Activated CD4-positive, alpha-beta T cell treated with anti-CD3 and anti-CD28 coated beads, Interleukin-2, amount 10 ng/mL, durations not matched to agents 24 days and 14 days (primary cell): ENCODE measurements around the gene CCDC78. TPM values are rescaled to one million over a fixed set of nuclear protein-coding genes. Genes with fewer than 3 reads are reported as not detected.
A peak's percentile ranks its signal among the peaks of the same experiment; 100 is the strongest.

ENCODE experiments used
- DNase-seq: peaks from one replicate; pipeline ENCODE4 v3.0.0; 2022
- H3K27ac Mint-ChIP-seq: one replicate; pipeline ENCODE4 v1.8.0; 2022; ENCODE audit warnings: mild to moderate bottlenecking, mixed read lengths
- H3K27me3 Mint-ChIP-seq: one replicate; pipeline ENCODE4 v1.8.0; 2022; ENCODE audit warnings: mixed read lengths
- H3K36me3 Mint-ChIP-seq: one replicate; pipeline ENCODE4 v1.8.0; 2022; ENCODE audit warnings: low read depth, mild to moderate bottlenecking, mixed read lengths
- H3K4me1 Mint-ChIP-seq: one replicate; pipeline ENCODE4 v1.8.0; 2021; ENCODE audit warnings: mixed read lengths
- H3K4me3 Mint-ChIP-seq: one replicate; pipeline ENCODE4 v1.8.0; 2022; ENCODE audit warnings: mild to moderate bottlenecking, moderate library complexity, mixed read lengths
- H3K9me3 Mint-ChIP-seq: one replicate; pipeline ENCODE4 v1.8.0; 2021; ENCODE audit warnings: mixed read lengths
- intact Hi-C: fragments of 100-400 bp; cut with micrococcal nuclease; formaldehyde crosslinking; loops from one replicate; pipeline ENCODE4 v1.15.1; 2023
- total RNA-seq: library from RNA; stranded (reverse); gene quantifications from 2 replicates; pipeline ENCODE4 v1.2.3, GENCODE V29; 2022

The CCDC78 gene
- 6.9 and 8.0 TPM in 2 replicates for total RNA-seq

DNA sequence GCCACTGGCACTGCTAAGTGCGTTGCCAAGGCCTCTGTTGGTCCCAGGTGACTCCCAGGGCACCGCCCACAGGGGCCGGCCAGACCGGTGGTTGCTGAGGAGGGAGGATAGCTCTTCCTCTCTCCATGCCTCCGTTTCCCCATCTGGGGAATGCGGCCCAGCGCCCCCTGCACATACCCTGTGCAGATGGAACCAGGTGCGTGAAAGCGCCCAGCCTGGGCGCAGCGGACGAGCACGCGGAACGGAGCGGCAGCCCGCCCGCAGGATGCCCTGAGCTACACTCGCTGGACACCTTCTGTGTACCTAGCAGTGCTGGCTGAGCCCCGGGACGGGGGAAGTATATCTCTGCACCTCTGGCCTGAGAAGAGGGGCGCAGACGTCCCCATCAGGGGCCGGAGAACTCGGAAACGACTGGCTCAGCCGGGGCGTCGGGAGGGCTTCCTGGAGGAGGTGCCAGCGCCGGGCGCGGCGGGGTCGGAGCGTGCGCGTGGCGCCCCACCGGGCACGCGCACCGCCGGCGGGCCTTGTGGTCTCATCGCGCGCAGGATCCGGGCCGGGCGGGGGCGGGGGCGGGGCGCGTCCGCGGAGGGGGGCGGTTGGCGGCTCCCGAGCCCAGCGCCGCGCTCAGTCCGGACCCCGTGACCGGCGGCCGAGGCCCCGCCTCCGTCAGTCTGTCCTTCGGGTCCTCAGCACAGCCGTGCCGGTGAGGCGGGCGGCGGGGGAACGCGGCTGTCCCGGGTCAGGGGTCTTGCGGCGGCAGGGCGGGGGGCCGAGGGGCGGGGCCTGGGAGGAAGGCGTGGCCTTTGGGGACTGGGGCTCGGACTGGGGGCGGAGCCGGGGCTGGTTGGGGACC lies at the start of gene CCDC78, which contains the start of gene HAGHL:
CCDC78 (minus strand) TSS at position 6 of the 853 bp plus-strand sequence. CDS start 76 bp downstream, outside the sequence.
HAGHL (plus strand) TSS at position 669 of the 853 bp plus-strand sequence. CDS start 404 bp downstream, outside the sequence.
- Mint-ChIP-seq H3K4me1 (no peaks in the 10 kb centered on the region), H3K27ac (peak within 1 kb of the TSS; percentile 48), H3K9me3 (no peaks in the 10 kb centered on the region), H3K4me3 (peak within 1 kb of the TSS; percentile 75), H3K27me3 (peaks cover 3% of the 10 kb centered on the region), H3K36me3 (no peaks in the 10 kb centered on the region)
- peak; percentile 87 for DNase-seq
- intact Hi-C loops, result loop anchor here (5.0 kb wide), 1 partner anchor 44 kb away; the partner anchor contains the start of genes JMJD8 and STUB1

DNA sequence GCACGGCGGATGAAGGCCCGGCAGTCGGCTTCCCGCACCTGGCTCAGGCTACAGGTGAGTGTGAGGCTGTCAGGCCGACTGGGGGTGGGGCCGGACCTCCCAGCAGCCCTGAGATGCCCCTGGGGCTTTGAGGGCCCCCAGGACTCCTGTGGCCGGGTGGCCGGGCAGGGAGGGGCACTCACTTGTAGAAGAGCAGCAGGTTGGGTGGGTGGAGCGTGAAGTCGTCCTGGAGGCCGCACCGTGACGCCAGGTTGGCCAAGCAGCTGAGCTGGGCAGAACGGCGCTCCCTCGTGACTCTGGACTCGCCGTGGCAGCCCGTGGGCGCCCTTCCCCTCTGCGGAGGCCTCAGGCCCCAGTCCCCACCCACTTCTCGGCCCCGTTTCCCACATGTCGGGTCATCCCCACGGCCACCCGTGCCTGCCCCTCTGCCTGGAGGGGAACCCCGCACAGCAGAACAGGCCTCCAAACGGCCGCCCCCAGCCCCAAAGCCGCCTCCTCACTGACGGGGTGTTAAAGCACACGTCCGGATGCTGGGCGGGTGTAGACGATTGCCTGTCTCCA lies 49.1 kb upstream of the CCDC78 start:
- intact Hi-C loops, result no loop called here
- peaks cover 2% of the 10 kb centered on the region for H3K27me3 Mint-ChIP-seq
- no peak overlapping the region for H3K27ac Mint-ChIP-seq
- no peak for DNase-seq
- H3K9me3 Mint-ChIP-seq, result no peaks in the 10 kb centered on the region
- H3K36me3 Mint-ChIP-seq, result no peaks in the 10 kb centered on the region
- H3K4me3 Mint-ChIP-seq, result no peak overlapping the region
- H3K4me1 Mint-ChIP-seq, result no peaks in the 10 kb centered on the region

GRCh38 chr16:774086-775001 lies 48.1 kb upstream of the CCDC78 start:
- Mint-ChIP-seq H3K4me3 (no peak overlapping the region), H3K9me3 (no peaks in the 10 kb centered on the region), H3K27ac (no peak overlapping the region), H3K36me3 (no peaks in the 10 kb centered on the region), H3K27me3 (peaks cover 2% of the 10 kb centered on the region), H3K4me1 (no peaks in the 10 kb centered on the region)
- intact Hi-C loops, result no loop called here
- no peak for DNase-seq

DNA sequence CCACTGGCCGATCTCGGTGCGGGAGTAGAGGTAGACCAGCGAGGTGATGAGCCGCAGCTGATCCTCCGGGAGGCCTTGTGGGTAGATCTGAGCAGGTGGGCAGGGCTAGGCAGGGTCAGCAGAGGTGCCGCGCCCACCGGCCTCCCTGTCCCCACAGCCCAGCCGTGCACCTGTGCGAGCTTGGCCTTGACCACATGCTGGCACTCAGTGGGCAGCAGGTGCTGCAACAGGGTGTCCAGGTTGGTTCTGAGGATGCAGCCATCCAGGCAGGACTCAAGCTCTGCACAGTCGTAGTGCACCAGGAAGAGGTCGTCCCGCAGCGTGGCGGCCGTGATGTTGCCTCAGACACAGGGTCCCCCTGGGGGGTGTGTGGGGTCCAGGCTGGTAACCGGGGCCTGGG lies 46.7 kb upstream of the CCDC78 start:
- Mint-ChIP-seq H3K36me3 (no peaks in the 10 kb centered on the region), H3K4me3 (no peak overlapping the region), H3K27me3 (peaks cover 2% of the 10 kb centered on the region), H3K9me3 (no peaks in the 10 kb centered on the region), H3K27ac (no peak overlapping the region), H3K4me1 (no peaks in the 10 kb centered on the region)
- intact Hi-C loops, result no loop called here
- no peak for DNase-seq

- H3K4me1 Mint-ChIP-seq, result no peaks in the 10 kb centered on the region
- intact Hi-C loops, result no loop called here
These were observed 44.2 kb upstream of the CCDC78 start for GRCh38 chr16:770411-770810.

DNA sequence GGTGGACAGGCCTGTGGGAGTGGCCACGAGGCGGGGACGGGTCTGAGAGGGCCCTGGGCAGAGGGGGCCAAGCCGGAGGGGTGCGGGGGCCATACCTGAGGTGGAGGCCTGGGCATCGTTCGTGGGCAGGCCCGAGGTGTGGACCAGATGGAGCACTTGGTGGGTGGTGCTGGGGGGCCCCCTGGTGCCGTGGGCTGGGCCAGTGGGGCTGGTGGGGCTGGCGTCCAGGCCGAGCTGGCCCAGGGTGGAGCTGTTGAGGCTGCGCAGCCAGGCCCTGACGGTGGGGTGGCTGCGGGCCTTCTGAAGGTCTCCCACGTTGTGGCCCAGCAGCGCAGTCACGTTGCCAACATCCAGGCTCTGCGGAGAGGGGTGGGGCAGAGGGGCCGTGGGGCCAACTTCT lies 43.7 kb upstream of the CCDC78 start:
- no peaks in the 10 kb centered on the region for H3K36me3 Mint-ChIP-seq
- DNase-seq, result no peak
- H3K27ac Mint-ChIP-seq, result no peak overlapping the region
- H3K27me3 Mint-ChIP-seq, result no peaks in the 10 kb centered on the region
- no peaks in the 10 kb centered on the region for H3K9me3 Mint-ChIP-seq
- H3K4me1 Mint-ChIP-seq, result no peaks in the 10 kb centered on the region
- no peak overlapping the region for H3K4me3 Mint-ChIP-seq
- intact Hi-C loops, result no loop called here

More at GRCh38 chr16:770411-770810, 44.2 kb upstream of the CCDC78 start:
- Mint-ChIP-seq H3K27me3 (no peaks in the 10 kb centered on the region), H3K36me3 (no peaks in the 10 kb centered on the region), H3K9me3 (no peaks in the 10 kb centered on the region), H3K4me3 (no peak overlapping the region), H3K27ac (no peak overlapping the region)
- DNase-seq, result no peak

- H3K4me1 Mint-ChIP-seq, result no peaks in the 10 kb centered on the region
- no peak overlapping the region for H3K4me3 Mint-ChIP-seq
- H3K27me3 Mint-ChIP-seq, result no peaks in the 10 kb centered on the region
- H3K27ac Mint-ChIP-seq, result no peak overlapping the region
- H3K9me3 Mint-ChIP-seq, result no peaks in the 10 kb centered on the region
- no peaks in the 10 kb centered on the region for H3K36me3 Mint-ChIP-seq
- no peak for DNase-seq
- intact Hi-C loops, result no loop called here
These were observed 43.0 kb upstream of the CCDC78 start for GRCh38 chr16:769184-769784.

GRCh38 chr16:768428-768827 lies 42.2 kb upstream of the CCDC78 start:
- no peak overlapping the region for H3K27ac Mint-ChIP-seq
- no peaks in the 10 kb centered on the region for H3K4me1 Mint-ChIP-seq
- no peaks in the 10 kb centered on the region for H3K9me3 Mint-ChIP-seq
- no peak overlapping the region for H3K4me3 Mint-ChIP-seq
- H3K36me3 Mint-ChIP-seq, result no peaks in the 10 kb centered on the region
- no peak for DNase-seq
- H3K27me3 Mint-ChIP-seq, result no peaks in the 10 kb centered on the region
- intact Hi-C loops, result no loop called here

DNA sequence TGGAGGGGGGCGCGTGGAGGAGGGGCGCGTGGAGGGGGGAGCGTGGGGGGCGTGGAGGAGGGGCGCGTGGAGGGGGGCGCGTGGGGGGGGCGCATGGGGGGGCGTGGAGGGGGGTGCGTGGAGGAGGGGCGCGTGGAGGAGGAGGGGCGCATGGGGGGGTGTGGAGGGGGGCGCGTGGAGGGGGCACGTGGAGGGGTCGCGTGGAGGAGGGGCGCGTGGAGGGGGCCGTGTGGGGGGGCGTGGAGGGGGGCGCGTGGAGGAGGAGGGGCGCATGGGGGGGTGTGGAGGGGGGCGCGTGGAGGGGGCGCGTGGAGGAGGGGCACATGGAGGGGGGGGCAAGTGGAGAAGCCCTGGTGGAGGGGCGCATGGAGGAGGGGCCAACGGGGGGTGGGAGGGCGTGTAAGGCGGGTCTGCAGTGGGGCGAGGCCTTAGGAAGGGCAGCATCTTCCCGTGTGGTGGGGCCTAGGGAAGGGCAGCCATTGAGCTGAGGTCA lies 41.5 kb upstream of the CCDC78 start:
- H3K27me3 Mint-ChIP-seq, result no peaks in the 10 kb centered on the region
- H3K27ac Mint-ChIP-seq, result no peak overlapping the region
- H3K4me1 Mint-ChIP-seq, result no peaks in the 10 kb centered on the region
- H3K4me3 Mint-ChIP-seq, result no peak overlapping the region
- DNase-seq, result no peak
- intact Hi-C loops, result no loop called here
- no peaks in the 10 kb centered on the region for H3K9me3 Mint-ChIP-seq
- H3K36me3 Mint-ChIP-seq, result no peaks in the 10 kb centered on the region

- Mint-ChIP-seq H3K4me3 (no peak overlapping the region), H3K4me1 (no peaks in the 10 kb centered on the region), H3K27me3 (no peaks in the 10 kb centered on the region), H3K27ac (no peak overlapping the region), H3K9me3 (no peaks in the 10 kb centered on the region), H3K36me3 (no peaks in the 10 kb centered on the region)
- intact Hi-C loops, result no loop called here
- DNase-seq, result no peak
These were observed 40.8 kb upstream of the CCDC78 start for GRCh38 chr16:766820-767640.

GRCh38 chr16:766008-766819 lies 40.0 kb upstream of the CCDC78 start:
- intact Hi-C loops, result no loop called here
- H3K36me3 Mint-ChIP-seq, result no peaks in the 10 kb centered on the region
- DNase-seq, result no peak
- H3K9me3 Mint-ChIP-seq, result no peaks in the 10 kb centered on the region
- H3K4me3 Mint-ChIP-seq, result no peak overlapping the region
- H3K27me3 Mint-ChIP-seq, result no peaks in the 10 kb centered on the region
- H3K27ac Mint-ChIP-seq, result no peak overlapping the region
- H3K4me1 Mint-ChIP-seq, result no peaks in the 10 kb centered on the region

DNA sequence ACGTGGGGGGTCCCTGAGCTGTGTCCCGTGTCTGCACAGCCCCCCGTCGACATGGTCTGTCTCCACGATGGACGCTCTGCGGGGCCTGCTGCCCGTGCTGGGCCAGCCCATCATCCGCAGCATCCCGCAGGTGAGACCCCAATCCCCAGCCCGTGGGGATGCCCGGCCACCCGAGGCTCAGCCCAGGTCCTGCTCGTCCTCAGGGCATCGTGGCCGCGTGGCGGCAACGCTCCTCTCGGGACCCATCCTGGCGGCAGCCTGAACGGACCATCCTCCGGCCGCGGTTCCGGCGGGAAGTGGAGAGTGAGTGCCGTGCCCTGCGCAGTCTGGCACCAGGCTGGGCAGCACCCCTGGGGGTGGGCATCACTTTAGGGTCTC lies 39.2 kb upstream of the CCDC78 start:
- no peak for DNase-seq
- no peaks in the 10 kb centered on the region for H3K9me3 Mint-ChIP-seq
- H3K36me3 Mint-ChIP-seq, result no peaks in the 10 kb centered on the region
- intact Hi-C loops, result no loop called here
- no peaks in the 10 kb centered on the region for H3K27me3 Mint-ChIP-seq
- no peaks in the 10 kb centered on the region for H3K4me1 Mint-ChIP-seq
- no peak overlapping the region for H3K4me3 Mint-ChIP-seq
- no peak overlapping the region for H3K27ac Mint-ChIP-seq
